NCI-H2196 treated with DMSO at 0.1 percent for 48 hours (cell line): ENCODE measurements around the gene GRID2.

Source experiments
- DNase-seq: peaks from one replicate; lab custom pipeline; 2025; ENCODE audit not compliant: unreplicated experiment; lab: John Stamatoyannopoulos, UW

GRID2 gene

GRCh38 chr4:92952426-92952825, 648.7 kb downstream of the GRID2 start:
- DNase-seq = no peak

GRCh38 chr4:92952897-92953296, 649.1 kb downstream of the GRID2 start:
- no peak for DNase-seq

GRCh38 chr4:92953462-92953861, 649.7 kb downstream of the GRID2 start:
- no peak for DNase-seq

- DNase-seq = no peak
Observed at GRCh38 chr4:92961881-92962280, 658.1 kb downstream of the GRID2 start.

- DNase-seq = no peak
Observed at GRCh38 chr4:92962831-92963230, 659.1 kb downstream of the GRID2 start.

GRCh38 chr4:92968556-92968955, 664.8 kb downstream of the GRID2 start:
- DNase-seq = no peak

- DNase-seq = no peak
Observed at GRCh38 chr4:92968996-92969395, 665.2 kb downstream of the GRID2 start.

- no peak for DNase-seq
Observed at GRCh38 chr4:92969650-92970379, 666.0 kb downstream of the GRID2 start.

- DNase-seq = no peak
Observed at GRCh38 chr4:92970996-92971395, 667.2 kb downstream of the GRID2 start.

- no peak for DNase-seq
Observed at GRCh38 chr4:92988301-92988700, 684.5 kb downstream of the GRID2 start.

GRCh38 chr4:92992758-92993157, 689.0 kb downstream of the GRID2 start:
- DNase-seq = no peak

- DNase-seq = no peak
Observed at GRCh38 chr4:92994727-92995126, 691.0 kb downstream of the GRID2 start.

- DNase-seq = no peak
Observed at GRCh38 chr4:92996533-92996932, 692.8 kb downstream of the GRID2 start.

GRCh38 chr4:93000910-93001309, 697.1 kb downstream of the GRID2 start:
- DNase-seq = no peak

- DNase-seq = no peak
Observed at GRCh38 chr4:93002240-93002639, 698.5 kb downstream of the GRID2 start.

GRCh38 chr4:93016350-93016749, 712.6 kb downstream of the GRID2 start:
- no peak for DNase-seq

GRCh38 chr4:93018243-93018642, 714.5 kb downstream of the GRID2 start:
- no peak for DNase-seq

GRCh38 chr4:93018806-93019205, 715.0 kb downstream of the GRID2 start:
- DNase-seq = no peak

GRCh38 chr4:93029769-93030168, 726.0 kb downstream of the GRID2 start:
- no peak for DNase-seq

- no peak for DNase-seq
Observed at GRCh38 chr4:93030670-93031069, 726.9 kb downstream of the GRID2 start.

- no peak for DNase-seq
Observed at GRCh38 chr4:93031431-93032098, 727.8 kb downstream of the GRID2 start.

GRCh38 chr4:93042746-93043145, 739.0 kb downstream of the GRID2 start:
- DNase-seq = no peak

GRCh38 chr4:93053140-93053539, 749.4 kb downstream of the GRID2 start:
- no peak for DNase-seq
